Mucosa of stomach (tissue), 1 donor: Measurements from ENCODE around the gene ZNF362.

Experiments used
- H3K27me3 ChIP-seq: one replicate; pipeline ENCODE4 v1.7.0; 2013; ENCODE audit warnings: mild to moderate bottlenecking, low read length; ENCODE audit not compliant: control insufficient read depth, insufficient read depth
- H3K36me3 ChIP-seq: one replicate; pipeline ENCODE4 v1.7.0; 2013; ENCODE audit warnings: low read length; ENCODE audit not compliant: control insufficient read depth, insufficient read depth
- H3K4me1 ChIP-seq: one replicate; pipeline ENCODE4 v1.7.0; 2013; ENCODE audit warnings: mild to moderate bottlenecking, low read length; ENCODE audit not compliant: control insufficient read depth, insufficient read depth
- H3K4me3 ChIP-seq: one replicate; pipeline ENCODE4 v1.7.0; 2013; ENCODE audit warnings: low read length
- H3K9ac ChIP-seq: one replicate; pipeline ENCODE4 v1.7.0; 2013; ENCODE audit warnings: mild to moderate bottlenecking, low read length, moderate library complexity
- H3K9me3 ChIP-seq: one replicate; pipeline ENCODE4 v1.7.0; 2013; ENCODE audit warnings: mild to moderate bottlenecking, low read length, moderate library complexity; ENCODE audit not compliant: control insufficient read depth
- donor health status: Pancreatic carcinoma.

Gene ZNF362

GRCh38 chr1:33342041-33342723, 85.9 kb downstream of the ZNF362 start:
- Histone ChIP-seq H3K9ac (peak overlapping the region; percentile 31), H3K9me3 (no peaks in the 10 kb centered on the region), H3K27me3 (no peaks in the 10 kb centered on the region), H3K4me1 (peaks cover 80% of the 10 kb centered on the region), H3K4me3 (no peak overlapping the region), H3K36me3 (no peaks in the 10 kb centered on the region)

- peaks cover 78% of the 10 kb centered on the region for H3K4me1 ChIP-seq
- no peaks in the 10 kb centered on the region for H3K27me3 ChIP-seq
- no peaks in the 10 kb centered on the region for H3K36me3 ChIP-seq
- H3K9ac ChIP-seq: no peak overlapping the region
- no peaks in the 10 kb centered on the region for H3K9me3 ChIP-seq
- H3K4me3 ChIP-seq: no peak overlapping the region
Observed at GRCh38 chr1:33343539-33343938, 87.2 kb downstream of the ZNF362 start.

- peaks cover 63% of the 10 kb centered on the region for H3K4me1 ChIP-seq
- H3K9ac ChIP-seq: no peak overlapping the region
- no peak overlapping the region for H3K4me3 ChIP-seq
- H3K36me3 ChIP-seq: no peaks in the 10 kb centered on the region
- no peaks in the 10 kb centered on the region for H3K9me3 ChIP-seq
- no peaks in the 10 kb centered on the region for H3K27me3 ChIP-seq
Observed at GRCh38 chr1:33344896-33345560, 88.7 kb downstream of the ZNF362 start.

- peak overlapping the region; percentile 83 for H3K9ac ChIP-seq
- no peak overlapping the region for H3K4me3 ChIP-seq
- H3K4me1 ChIP-seq: peaks cover 53% of the 10 kb centered on the region
- H3K36me3 ChIP-seq: no peaks in the 10 kb centered on the region
- no peaks in the 10 kb centered on the region for H3K9me3 ChIP-seq
- no peaks in the 10 kb centered on the region for H3K27me3 ChIP-seq
Observed at GRCh38 chr1:33346533-33346926, 90.2 kb downstream of the ZNF362 start.

GRCh38 chr1:33346927-33347649, 90.8 kb downstream of the ZNF362 start:
- Histone ChIP-seq H3K9ac (peak overlapping the region; percentile 83), H3K4me1 (peaks cover 47% of the 10 kb centered on the region), H3K9me3 (no peaks in the 10 kb centered on the region), H3K4me3 (no peak overlapping the region), H3K27me3 (no peaks in the 10 kb centered on the region), H3K36me3 (no peaks in the 10 kb centered on the region)

GRCh38 chr1:33347650-33347992, 91.3 kb downstream of the ZNF362 start:
- peaks cover 43% of the 10 kb centered on the region for H3K4me1 ChIP-seq
- H3K36me3 ChIP-seq: no peaks in the 10 kb centered on the region
- peak overlapping the region; percentile 83 for H3K9ac ChIP-seq
- no peak overlapping the region for H3K4me3 ChIP-seq
- H3K27me3 ChIP-seq: no peaks in the 10 kb centered on the region
- no peaks in the 10 kb centered on the region for H3K9me3 ChIP-seq

- no peaks in the 10 kb centered on the region for H3K9me3 ChIP-seq
- no peaks in the 10 kb centered on the region for H3K27me3 ChIP-seq
- peak overlapping the region; percentile 83 for H3K9ac ChIP-seq
- H3K4me3 ChIP-seq: peak overlapping the region; percentile 40
- H3K36me3 ChIP-seq: no peaks in the 10 kb centered on the region
- peaks cover 37% of the 10 kb centered on the region for H3K4me1 ChIP-seq
Observed at GRCh38 chr1:33348194-33348593, 91.9 kb downstream of the ZNF362 start.

GRCh38 chr1:33348676-33349080, 92.4 kb downstream of the ZNF362 start:
- Histone ChIP-seq H3K4me1 (peaks cover 32% of the 10 kb centered on the region), H3K9me3 (no peaks in the 10 kb centered on the region), H3K36me3 (no peaks in the 10 kb centered on the region), H3K9ac (peak overlapping the region; percentile 83), H3K27me3 (no peaks in the 10 kb centered on the region), H3K4me3 (peak overlapping the region; percentile 40)

GRCh38 chr1:33349081-33349759, 92.9 kb downstream of the ZNF362 start:
- Histone ChIP-seq H3K9me3 (no peaks in the 10 kb centered on the region), H3K4me3 (peak overlapping the region; percentile 40), H3K4me1 (peaks cover 30% of the 10 kb centered on the region), H3K27me3 (no peaks in the 10 kb centered on the region), H3K9ac (peak overlapping the region; percentile 83), H3K36me3 (no peaks in the 10 kb centered on the region)

GRCh38 chr1:33349778-33350610, 93.7 kb downstream of the ZNF362 start:
- H3K4me1 ChIP-seq: peaks cover 30% of the 10 kb centered on the region
- H3K9ac ChIP-seq: peak overlapping the region; percentile 61
- H3K27me3 ChIP-seq: no peaks in the 10 kb centered on the region

More at GRCh38 chr1:33349778-33350610, 93.7 kb downstream of the ZNF362 start:
- no peaks in the 10 kb centered on the region for H3K9me3 ChIP-seq
- no peaks in the 10 kb centered on the region for H3K36me3 ChIP-seq
- peak overlapping the region; percentile 77 for H3K4me3 ChIP-seq
